CD4-positive, CD25-positive, alpha-beta regulatory T cell (primary cell): ENCODE measurements around the gene RAB28. TPM values are rescaled to one million over a fixed set of nuclear protein-coding genes. Genes with fewer than 3 reads are reported as not detected.
A peak's percentile ranks its signal among the peaks of the same experiment; 100 is the strongest.

ENCODE experiments used
- ATAC-seq, 2 donors: fragments of 150-1000 bp; cut with Tn5 transposase; one replicate each; pipeline ENCODE4 v1.10.0; 2021; ENCODE audit warnings: low read depth in 2 of 2, moderate number of reproducible peaks in 2 of 2, moderate library complexity in 1 of 2
- DNase-seq, 3 donors: peaks; one replicate each; pipeline versions ENCODE4 v3.0.0 to v3.0.0-alpha.2; 2012 to 2022; ENCODE audit warnings: mixed read lengths in 1 of 3
- H3K27ac ChIP-seq: one replicate; pipeline ENCODE4 v1.7.0; 2013; ENCODE audit warnings: mild to moderate bottlenecking, low read length; ENCODE audit not compliant: insufficient read depth, poor library complexity, severe bottlenecking
- H3K27me3 ChIP-seq: one replicate; pipeline ENCODE4 v1.7.0; 2013; ENCODE audit warnings: low read length; ENCODE audit not compliant: control insufficient read depth, insufficient read depth
- H3K36me3 ChIP-seq: one replicate; pipeline ENCODE4 v1.7.0; 2013; ENCODE audit warnings: mild to moderate bottlenecking, low read length, moderate library complexity; ENCODE audit not compliant: control insufficient read depth, insufficient read depth
- H3K4me1 ChIP-seq: 2 replicates; pipeline ENCODE4 v1.7.0; 2013; ENCODE audit warnings: mild to moderate bottlenecking, low read length; ENCODE audit not compliant: insufficient read depth, control insufficient read depth, poor library complexity, severe bottlenecking
- H3K4me3 ChIP-seq: one replicate; pipeline ENCODE4 v1.7.0; 2013; ENCODE audit warnings: low read depth, mild to moderate bottlenecking, low read length, moderate library complexity
- H3K9me3 ChIP-seq, 2 experiments: 1 replicate in 1 of 2; 2 replicates in 1 of 2; pipeline ENCODE4 v1.7.0; 2013; ENCODE audit warnings: low read length in 2 of 2, mild to moderate bottlenecking in 1 of 2, moderate library complexity in 1 of 2; ENCODE audit not compliant: control insufficient read depth in 2 of 2
- H3K27ac Mint-ChIP-seq, 3 donors: one replicate each; pipeline ENCODE4 v1.8.0; 2020 to 2022; ENCODE audit warnings: mild to moderate bottlenecking in 3 of 3, mixed read lengths in 3 of 3, moderate library complexity in 2 of 3
- H3K27me3 Mint-ChIP-seq: one replicate; pipeline ENCODE4 v1.8.0; 2022; ENCODE audit warnings: mild to moderate bottlenecking, mixed read lengths
- H3K36me3 Mint-ChIP-seq: one replicate; pipeline ENCODE4 v1.8.0; 2020; ENCODE audit warnings: mixed read lengths
- H3K4me1 Mint-ChIP-seq, 4 donors: one replicate each; pipeline ENCODE4 v1.8.0; 2020 to 2022; ENCODE audit warnings: mixed read lengths in 4 of 4, mild to moderate bottlenecking in 1 of 4
- H3K4me3 Mint-ChIP-seq, 4 donors: one replicate each; pipeline ENCODE4 v1.8.0; 2020 to 2022; ENCODE audit warnings: mild to moderate bottlenecking in 4 of 4, mixed read lengths in 4 of 4, moderate library complexity in 3 of 4
- H3K9me3 Mint-ChIP-seq, 7 donors: one replicate each; pipeline ENCODE4 v1.8.0; 2020 to 2022; ENCODE audit warnings: mixed read lengths in 7 of 7, mild to moderate bottlenecking in 3 of 7, moderate library complexity in 2 of 7
- polyA plus RNA-seq, 4 donors: library from polyadenylated mRNA; unstranded; fragments of 300-500 nt; fragmentation: Illumina TruSeq; gene quantifications; one replicate each; pipeline ENCODE4 v1.2.3, GENCODE V29; 2021
- total RNA-seq: library from RNA; stranded (reverse); gene quantifications from one replicate; pipeline ENCODE4 v1.2.3, GENCODE V29; 2022

The RAB28 gene
- total and polyA plus RNA-seq, 5 donors from 2014 or later: 7.5 to 18.2 (median 15.5) TPM

DNA sequence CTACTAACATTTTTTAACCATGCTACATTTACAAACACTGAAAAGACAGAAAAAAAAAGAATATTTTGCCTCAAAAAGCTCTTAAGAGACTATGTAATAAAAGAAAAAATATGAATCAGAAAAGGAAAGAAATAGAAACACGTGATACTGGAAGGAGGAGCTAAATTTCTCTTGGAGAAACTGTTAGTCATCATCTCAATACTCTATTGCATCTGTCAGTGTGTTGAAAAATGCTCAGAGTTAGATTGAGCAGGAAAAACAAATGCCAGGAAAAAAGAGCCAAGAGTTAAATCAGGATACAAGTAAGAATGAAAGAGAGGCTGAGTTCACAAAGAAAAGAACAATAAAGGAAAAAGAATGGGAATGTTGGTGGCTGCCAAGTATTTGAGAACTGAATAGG is 2.6 kb downstream of the RAB28 start:
- H3K27ac Mint-ChIP-seq: no peak overlapping the region
- no peaks in the 10 kb centered on the region for H3K9me3 Mint-ChIP-seq
- ATAC-seq (no peak), DNase-seq (no peak)
- no peak overlapping the region for H3K4me3 ChIP-seq
- H3K4me1 ChIP-seq: peaks cover 28% of the 10 kb centered on the region
- peaks cover 20 to 55% (median 25%) of the 10 kb centered on the region in 4 donors for H3K4me1 Mint-ChIP-seq
- H3K36me3 ChIP-seq: peaks cover 7% of the 10 kb centered on the region
- no peaks in the 10 kb centered on the region for H3K9me3 ChIP-seq
- H3K27me3 ChIP-seq: no peaks in the 10 kb centered on the region
- no peak overlapping the region for H3K27ac ChIP-seq
- H3K36me3 Mint-ChIP-seq: peaks cover 5% of the 10 kb centered on the region
- peaks cover 7% of the 10 kb centered on the region for H3K27me3 Mint-ChIP-seq
- peak overlapping the region; percentile 42 to 87 (median 53) for H3K4me3 Mint-ChIP-seq

DNA sequence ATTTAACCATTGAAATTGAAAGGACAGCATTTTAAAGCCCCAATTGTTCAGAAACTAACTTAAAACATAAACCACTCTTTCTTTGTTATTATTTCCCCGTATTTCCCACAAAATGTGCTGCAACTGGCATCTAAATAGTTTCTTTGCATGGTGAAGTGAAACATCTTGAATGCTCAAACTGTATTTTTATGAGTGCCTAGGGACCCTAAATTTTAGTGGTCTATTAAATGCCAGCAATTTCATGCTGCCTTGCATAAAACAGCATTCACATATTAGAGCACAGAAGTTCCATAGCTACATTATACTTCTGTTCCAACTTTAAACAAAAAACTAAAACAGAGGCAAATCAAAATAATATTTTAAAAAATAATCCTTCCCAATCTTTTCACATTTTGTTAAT is 5.4 kb downstream of the RAB28 start:
- Mint-ChIP-seq H3K4me1 (peaks cover 17 to 48% (median 24%) of the 10 kb centered on the region in 4 donors), H3K36me3 (peaks cover 5% of the 10 kb centered on the region), H3K4me3 (no peak overlapping the region), H3K27ac (no peak overlapping the region), H3K9me3 (no peaks in the 10 kb centered on the region), H3K27me3 (no peaks in the 10 kb centered on the region)
- Histone ChIP-seq H3K36me3 (peaks cover 7% of the 10 kb centered on the region), H3K4me3 (no peak overlapping the region), H3K27ac (no peak overlapping the region), H3K4me1 (peaks cover 18% of the 10 kb centered on the region), H3K9me3 (no peaks in the 10 kb centered on the region), H3K27me3 (no peaks in the 10 kb centered on the region)
- no peak for DNase-seq
- ATAC-seq: no peak

DNA sequence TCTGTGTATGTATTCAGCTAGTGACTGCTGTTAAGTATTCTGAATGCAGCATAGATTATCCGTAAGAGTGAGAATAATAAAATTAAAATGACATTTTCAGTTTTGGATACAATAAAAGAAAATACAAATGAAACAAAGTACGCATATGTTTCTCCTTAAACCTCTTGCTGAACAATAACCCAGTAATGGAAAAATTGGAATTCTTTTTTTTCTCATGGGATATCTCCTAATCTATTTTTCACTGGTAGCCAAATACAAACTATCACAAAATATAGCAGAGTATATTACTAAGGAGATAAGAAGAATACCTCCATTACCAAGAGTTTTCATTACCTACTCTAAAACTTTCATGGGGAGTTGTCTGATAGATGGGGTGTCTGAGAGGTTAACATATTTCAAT is 6.0 kb downstream of the RAB28 start:
- DNase-seq (no peak), ATAC-seq (no peak)
- H3K4me3 Mint-ChIP-seq: no peak overlapping the region
- Histone ChIP-seq H3K4me1 (peaks cover 13% of the 10 kb centered on the region), H3K4me3 (no peak overlapping the region), H3K9me3 (no peaks in the 10 kb centered on the region), H3K27ac (no peak overlapping the region), H3K27me3 (no peaks in the 10 kb centered on the region), H3K36me3 (peaks cover 7% of the 10 kb centered on the region)
- no peaks in the 10 kb centered on the region for H3K9me3 Mint-ChIP-seq
- H3K27me3 Mint-ChIP-seq: no peaks in the 10 kb centered on the region
- no peak overlapping the region for H3K27ac Mint-ChIP-seq
- peaks cover 5% of the 10 kb centered on the region for H3K36me3 Mint-ChIP-seq
- peaks cover 15 to 42% (median 21%) of the 10 kb centered on the region in 4 donors for H3K4me1 Mint-ChIP-seq

DNA sequence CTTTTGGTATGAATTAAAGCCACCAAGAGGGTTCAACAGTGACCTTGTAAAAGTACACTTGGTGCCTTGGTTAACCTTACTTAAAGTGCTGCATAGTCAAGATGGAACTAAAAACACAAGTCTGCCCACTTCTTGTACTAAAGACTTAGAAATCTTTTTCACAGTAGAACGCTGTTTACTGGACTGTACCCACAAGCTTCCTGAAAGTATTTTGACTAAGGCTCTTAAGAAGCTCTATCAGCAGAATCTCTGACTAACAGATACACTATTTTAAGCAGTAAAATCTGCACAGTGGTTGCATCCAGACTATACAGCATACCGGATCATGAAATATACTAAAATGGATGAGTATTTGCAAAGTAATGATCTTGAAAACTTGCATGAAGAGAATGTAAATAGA is 7.2 kb downstream of the RAB28 start:
- no peaks in the 10 kb centered on the region for H3K9me3 ChIP-seq
- DNase-seq: peak in 1 of 3 donors; percentile 42
- H3K27ac Mint-ChIP-seq: peak overlapping the region in 1 of 3 donors; percentile 17
- no peak overlapping the region for H3K27ac ChIP-seq
- H3K4me3 Mint-ChIP-seq: no peak overlapping the region
- peaks cover 10% of the 10 kb centered on the region for H3K36me3 ChIP-seq
- peaks cover 5% of the 10 kb centered on the region for H3K36me3 Mint-ChIP-seq
- no peaks in the 10 kb centered on the region for H3K27me3 ChIP-seq
- H3K4me1 Mint-ChIP-seq: peaks cover 8 to 32% (median 15%) of the 10 kb centered on the region in 4 donors
- no peaks in the 10 kb centered on the region for H3K9me3 Mint-ChIP-seq
- no peaks in the 10 kb centered on the region for H3K27me3 Mint-ChIP-seq
- peaks cover 6% of the 10 kb centered on the region for H3K4me1 ChIP-seq
- peak overlapping the region; percentile 14 for H3K4me3 ChIP-seq
- peak; percentile 56 to 62 for ATAC-seq

DNA sequence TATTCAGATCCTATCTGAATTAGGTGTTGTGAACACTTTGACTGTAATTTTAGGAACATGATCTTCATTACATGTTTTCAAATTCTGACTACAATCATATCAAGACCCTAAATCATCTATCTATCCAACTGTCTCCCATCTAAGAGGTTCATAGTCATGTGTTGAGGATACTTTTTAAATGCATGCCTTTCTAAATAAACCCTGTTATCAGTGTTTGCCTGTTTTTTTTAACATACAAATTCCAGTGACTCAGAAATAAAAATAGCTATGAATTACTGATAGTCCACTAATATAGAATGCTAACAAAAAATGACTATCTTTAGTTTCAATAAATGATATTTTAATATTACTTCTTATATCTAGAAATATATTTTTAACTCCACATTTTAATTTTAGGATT is 8.0 kb downstream of the RAB28 start:
- no peak for DNase-seq
- Mint-ChIP-seq H3K27me3 (no peaks in the 10 kb centered on the region), H3K4me3 (no peak overlapping the region), H3K9me3 (no peaks in the 10 kb centered on the region), H3K27ac (no peak overlapping the region), H3K4me1 (peaks cover 6 to 26% (median 8%) of the 10 kb centered on the region in 4 donors), H3K36me3 (peaks cover 5% of the 10 kb centered on the region)
- peaks cover 10% of the 10 kb centered on the region for H3K36me3 ChIP-seq
- H3K9me3 ChIP-seq: no peaks in the 10 kb centered on the region
- no peak for ATAC-seq
- no peak overlapping the region for H3K4me3 ChIP-seq
- H3K27me3 ChIP-seq: no peaks in the 10 kb centered on the region
- H3K4me1 ChIP-seq: peaks cover 6% of the 10 kb centered on the region
- H3K27ac ChIP-seq: no peak overlapping the region

DNA sequence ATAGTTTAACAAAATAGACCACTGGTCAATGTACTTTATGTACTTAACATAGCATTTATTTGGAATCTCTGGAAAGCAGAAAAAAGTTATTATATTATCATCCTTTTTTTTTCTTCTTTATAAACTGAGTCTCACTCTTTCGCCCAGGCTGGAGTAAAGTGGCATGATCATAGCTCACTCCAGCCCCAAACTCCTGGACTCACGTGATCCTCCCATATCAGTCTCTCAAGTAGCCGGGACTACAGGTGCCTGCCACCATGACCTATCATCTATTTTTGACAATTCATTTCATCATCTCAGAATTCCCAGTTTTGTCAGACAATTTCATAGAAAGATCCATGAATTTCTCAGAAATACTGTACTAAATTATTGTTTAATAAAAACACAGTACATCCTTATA is 12.7 kb downstream of the RAB28 start:
- H3K4me1 ChIP-seq: no peaks in the 10 kb centered on the region
- H3K36me3 ChIP-seq: peaks cover 2% of the 10 kb centered on the region
- H3K4me3 ChIP-seq: no peak overlapping the region
- ATAC-seq: no peak
- Mint-ChIP-seq H3K4me1 (peaks cover 4 to 28% (median 22%) of the 10 kb centered on the region in 4 donors), H3K27me3 (no peaks in the 10 kb centered on the region), H3K36me3 (peaks cover 8% of the 10 kb centered on the region), H3K4me3 (no peak overlapping the region), H3K9me3 (no peaks in the 10 kb centered on the region), H3K27ac (no peak overlapping the region)
- no peaks in the 10 kb centered on the region for H3K27me3 ChIP-seq
- H3K9me3 ChIP-seq: no peaks in the 10 kb centered on the region
- H3K27ac ChIP-seq: no peak overlapping the region
- no peak for DNase-seq

DNA sequence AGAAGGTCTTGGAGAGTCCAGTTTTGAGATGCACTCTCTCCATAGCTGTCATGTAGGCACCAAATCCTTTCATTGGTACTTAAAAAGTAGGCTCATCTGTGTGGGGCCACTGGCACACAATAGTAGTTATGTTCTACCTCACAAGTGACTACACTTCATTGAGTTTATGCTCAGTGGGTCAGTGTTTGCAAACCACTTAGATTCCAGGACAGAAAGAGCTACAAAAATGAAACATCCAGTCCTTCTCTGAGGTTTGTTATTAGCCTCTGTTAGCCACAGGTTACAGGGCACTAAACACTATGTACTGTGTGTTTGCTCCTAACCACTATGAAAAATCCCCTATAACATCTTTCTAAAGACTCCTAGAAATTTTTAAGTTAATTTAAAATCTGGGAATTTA is 13.8 kb downstream of the RAB28 start:
- Mint-ChIP-seq H3K27me3 (no peaks in the 10 kb centered on the region), H3K27ac (no peak overlapping the region), H3K9me3 (no peaks in the 10 kb centered on the region), H3K36me3 (peaks cover 15% of the 10 kb centered on the region), H3K4me3 (no peak overlapping the region), H3K4me1 (peaks cover 4 to 38% (median 24%) of the 10 kb centered on the region in 4 donors)
- DNase-seq (no peak), ATAC-seq (no peak)
- Histone ChIP-seq H3K36me3 (peaks cover 2% of the 10 kb centered on the region), H3K9me3 (no peaks in the 10 kb centered on the region), H3K4me3 (no peak overlapping the region), H3K27me3 (no peaks in the 10 kb centered on the region), H3K4me1 (no peaks in the 10 kb centered on the region), H3K27ac (no peak overlapping the region)

DNA sequence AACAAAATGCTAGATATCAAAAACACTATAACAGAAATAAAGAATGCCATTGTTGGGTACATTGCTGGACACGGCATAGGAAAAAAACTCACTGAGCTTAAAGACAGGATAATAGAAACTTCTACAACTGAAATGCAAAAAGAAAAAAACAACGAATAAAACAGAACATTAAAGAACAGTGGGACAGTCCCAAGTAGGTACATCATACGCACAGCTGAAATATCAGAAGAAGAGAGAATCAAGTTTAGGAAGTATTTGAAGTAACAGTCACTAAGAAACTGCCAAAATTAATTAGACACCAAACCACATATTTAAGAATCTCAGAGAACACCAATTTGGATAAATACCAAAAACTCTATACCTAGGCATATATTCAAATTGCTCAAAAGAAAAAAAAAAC is 19.2 kb downstream of the RAB28 start:
- Histone ChIP-seq H3K27me3 (no peaks in the 10 kb centered on the region), H3K4me3 (no peak overlapping the region), H3K27ac (no peak overlapping the region), H3K36me3 (no peaks in the 10 kb centered on the region), H3K9me3 (no peaks in the 10 kb centered on the region), H3K4me1 (no peaks in the 10 kb centered on the region)
- no peak overlapping the region for H3K4me3 Mint-ChIP-seq
- H3K4me1 Mint-ChIP-seq: peaks cover 4 to 46% (median 41%) of the 10 kb centered on the region in 4 donors
- ATAC-seq (no peak), DNase-seq (no peak)
- no peaks in the 10 kb centered on the region for H3K9me3 Mint-ChIP-seq
- H3K36me3 Mint-ChIP-seq: peaks cover 46% of the 10 kb centered on the region
- no peaks in the 10 kb centered on the region for H3K27me3 Mint-ChIP-seq
- H3K27ac Mint-ChIP-seq: no peak overlapping the region
